ENCODE data around the gene PTPRK.

Gene PTPRK

GRCh38 chr6:128345278-128345677 is 175.1 kb downstream of the PTPRK start (continued):
- TF ChIP-seq, protein P1, sequence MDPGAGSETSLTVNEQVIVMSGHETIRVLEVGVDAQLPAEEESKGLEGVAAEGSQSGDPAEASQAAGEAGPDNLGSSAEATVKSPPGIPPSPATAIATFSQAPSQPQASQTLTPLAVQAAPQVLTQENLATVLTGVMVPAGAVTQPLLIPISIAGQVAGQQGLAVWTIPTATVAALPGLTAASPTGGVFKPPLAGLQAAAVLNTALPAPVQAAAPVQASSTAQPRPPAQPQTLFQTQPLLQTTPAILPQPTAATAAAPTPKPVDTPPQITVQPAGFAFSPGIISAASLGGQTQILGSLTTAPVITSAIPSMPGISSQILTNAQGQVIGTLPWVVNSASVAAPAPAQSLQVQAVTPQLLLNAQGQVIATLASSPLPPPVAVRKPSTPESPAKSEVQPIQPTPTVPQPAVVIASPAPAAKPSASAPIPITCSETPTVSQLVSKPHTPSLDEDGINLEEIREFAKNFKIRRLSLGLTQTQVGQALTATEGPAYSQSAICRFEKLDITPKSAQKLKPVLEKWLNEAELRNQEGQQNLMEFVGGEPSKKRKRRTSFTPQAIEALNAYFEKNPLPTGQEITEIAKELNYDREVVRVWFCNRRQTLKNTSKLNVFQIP (CRISPR knock-in tag; IDR thresholded peaks at IDR 0.05; ENCODE audit: borderline replicate concordance, low read depth), result no peak
- TF ChIP-seq CSDC2 (CRISPR knock-in tag; IDR thresholded peaks at IDR 0.05) (no peak), ZNF8 (CRISPR knock-in tag; IDR thresholded peaks at IDR 0.05) (no peak), SNAI2 (CRISPR knock-in tag; IDR thresholded peaks at IDR 0.05) (no peak), ISL1 (CRISPR knock-in tag; IDR thresholded peaks at IDR 0.05) (no peak), GLIS3 (CRISPR knock-in tag; IDR thresholded peaks at IDR 0.05) (no peak), ZC3H10 (CRISPR knock-in tag; IDR thresholded peaks at IDR 0.05) (no peak), OSR1 (CRISPR knock-in tag; IDR thresholded peaks at IDR 0.05) (no peak)
- TF ChIP-seq, protein P2, sequence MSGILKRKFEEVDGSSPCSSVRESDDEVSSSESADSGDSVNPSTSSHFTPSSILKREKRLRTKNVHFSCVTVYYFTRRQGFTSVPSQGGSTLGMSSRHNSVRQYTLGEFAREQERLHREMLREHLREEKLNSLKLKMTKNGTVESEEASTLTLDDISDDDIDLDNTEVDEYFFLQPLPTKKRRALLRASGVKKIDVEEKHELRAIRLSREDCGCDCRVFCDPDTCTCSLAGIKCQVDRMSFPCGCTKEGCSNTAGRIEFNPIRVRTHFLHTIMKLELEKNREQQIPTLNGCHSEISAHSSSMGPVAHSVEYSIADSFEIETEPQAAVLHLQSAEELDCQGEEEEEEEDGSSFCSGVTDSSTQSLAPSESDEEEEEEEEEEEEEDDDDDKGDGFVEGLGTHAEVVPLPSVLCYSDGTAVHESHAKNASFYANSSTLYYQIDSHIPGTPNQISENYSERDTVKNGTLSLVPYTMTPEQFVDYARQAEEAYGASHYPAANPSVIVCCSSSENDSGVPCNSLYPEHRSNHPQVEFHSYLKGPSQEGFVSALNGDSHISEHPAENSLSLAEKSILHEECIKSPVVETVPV (CRISPR knock-in tag; IDR thresholded peaks at IDR 0.05), result no peak

DNA sequence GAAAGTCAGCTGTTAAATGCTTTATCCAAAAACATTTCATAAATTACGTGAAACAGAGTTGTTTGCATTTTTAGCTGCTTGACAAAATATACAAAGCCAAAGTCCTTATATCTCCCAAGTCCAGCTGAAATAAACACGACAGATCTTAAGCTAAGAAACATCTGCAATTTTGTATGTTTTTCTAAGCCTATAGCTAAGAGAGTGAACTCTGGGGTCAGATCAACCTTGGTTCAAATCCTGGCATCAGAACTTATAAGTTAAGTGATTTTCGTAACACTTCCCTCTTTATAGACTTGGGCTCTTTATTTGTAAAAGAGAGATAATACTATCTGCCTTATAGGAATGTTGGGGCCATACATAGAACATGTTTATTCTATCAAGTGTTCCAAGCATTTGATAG is 176.7 kb downstream of the PTPRK start:
- ATAC-seq, result no peak
- TF ChIP-seq, protein P3, sequence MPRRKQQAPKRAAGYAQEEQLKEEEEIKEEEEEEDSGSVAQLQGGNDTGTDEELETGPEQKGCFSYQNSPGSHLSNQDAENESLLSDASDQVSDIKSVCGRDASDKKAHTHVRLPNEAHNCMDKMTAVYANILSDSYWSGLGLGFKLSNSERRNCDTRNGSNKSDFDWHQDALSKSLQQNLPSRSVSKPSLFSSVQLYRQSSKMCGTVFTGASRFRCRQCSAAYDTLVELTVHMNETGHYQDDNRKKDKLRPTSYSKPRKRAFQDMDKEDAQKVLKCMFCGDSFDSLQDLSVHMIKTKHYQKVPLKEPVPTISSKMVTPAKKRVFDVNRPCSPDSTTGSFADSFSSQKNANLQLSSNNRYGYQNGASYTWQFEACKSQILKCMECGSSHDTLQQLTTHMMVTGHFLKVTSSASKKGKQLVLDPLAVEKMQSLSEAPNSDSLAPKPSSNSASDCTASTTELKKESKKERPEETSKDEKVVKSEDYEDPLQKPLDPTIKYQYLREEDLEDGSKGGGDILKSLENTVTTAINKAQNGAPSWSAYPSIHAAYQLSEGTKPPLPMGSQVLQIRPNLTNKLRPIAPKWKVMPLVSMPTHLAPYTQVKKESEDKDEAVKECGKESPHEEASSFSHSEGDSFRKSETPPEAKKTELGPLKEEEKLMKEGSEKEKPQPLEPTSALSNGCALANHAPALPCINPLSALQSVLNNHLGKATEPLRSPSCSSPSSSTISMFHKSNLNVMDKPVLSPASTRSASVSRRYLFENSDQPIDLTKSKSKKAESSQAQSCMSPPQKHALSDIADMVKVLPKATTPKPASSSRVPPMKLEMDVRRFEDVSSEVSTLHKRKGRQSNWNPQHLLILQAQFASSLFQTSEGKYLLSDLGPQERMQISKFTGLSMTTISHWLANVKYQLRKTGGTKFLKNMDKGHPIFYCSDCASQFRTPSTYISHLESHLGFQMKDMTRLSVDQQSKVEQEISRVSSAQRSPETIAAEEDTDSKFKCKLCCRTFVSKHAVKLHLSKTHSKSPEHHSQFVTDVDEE (CRISPR knock-in tag; IDR thresholded peaks at IDR 0.05), result no peak
- TF ChIP-seq BACH2 (CRISPR knock-in tag; IDR thresholded peaks at IDR 0.05; ENCODE audit: borderline replicate concordance) (no peak), RARB (CRISPR knock-in tag; IDR thresholded peaks at IDR 0.05) (no peak)
- TF ChIP-seq, protein P2 (CRISPR knock-in tag; IDR thresholded peaks at IDR 0.05), result no peak
- TF ChIP-seq, protein P4, sequence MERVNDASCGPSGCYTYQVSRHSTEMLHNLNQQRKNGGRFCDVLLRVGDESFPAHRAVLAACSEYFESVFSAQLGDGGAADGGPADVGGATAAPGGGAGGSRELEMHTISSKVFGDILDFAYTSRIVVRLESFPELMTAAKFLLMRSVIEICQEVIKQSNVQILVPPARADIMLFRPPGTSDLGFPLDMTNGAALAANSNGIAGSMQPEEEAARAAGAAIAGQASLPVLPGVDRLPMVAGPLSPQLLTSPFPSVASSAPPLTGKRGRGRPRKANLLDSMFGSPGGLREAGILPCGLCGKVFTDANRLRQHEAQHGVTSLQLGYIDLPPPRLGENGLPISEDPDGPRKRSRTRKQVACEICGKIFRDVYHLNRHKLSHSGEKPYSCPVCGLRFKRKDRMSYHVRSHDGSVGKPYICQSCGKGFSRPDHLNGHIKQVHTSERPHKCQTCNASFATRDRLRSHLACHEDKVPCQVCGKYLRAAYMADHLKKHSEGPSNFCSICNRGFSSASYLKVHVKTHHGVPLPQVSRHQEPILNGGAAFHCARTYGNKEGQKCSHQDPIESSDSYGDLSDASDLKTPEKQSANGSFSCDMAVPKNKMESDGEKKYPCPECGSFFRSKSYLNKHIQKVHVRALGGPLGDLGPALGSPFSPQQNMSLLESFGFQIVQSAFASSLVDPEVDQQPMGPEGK (CRISPR knock-in tag; IDR thresholded peaks at IDR 0.05; ENCODE audit: borderline replicate concordance), result no peak

DNA sequence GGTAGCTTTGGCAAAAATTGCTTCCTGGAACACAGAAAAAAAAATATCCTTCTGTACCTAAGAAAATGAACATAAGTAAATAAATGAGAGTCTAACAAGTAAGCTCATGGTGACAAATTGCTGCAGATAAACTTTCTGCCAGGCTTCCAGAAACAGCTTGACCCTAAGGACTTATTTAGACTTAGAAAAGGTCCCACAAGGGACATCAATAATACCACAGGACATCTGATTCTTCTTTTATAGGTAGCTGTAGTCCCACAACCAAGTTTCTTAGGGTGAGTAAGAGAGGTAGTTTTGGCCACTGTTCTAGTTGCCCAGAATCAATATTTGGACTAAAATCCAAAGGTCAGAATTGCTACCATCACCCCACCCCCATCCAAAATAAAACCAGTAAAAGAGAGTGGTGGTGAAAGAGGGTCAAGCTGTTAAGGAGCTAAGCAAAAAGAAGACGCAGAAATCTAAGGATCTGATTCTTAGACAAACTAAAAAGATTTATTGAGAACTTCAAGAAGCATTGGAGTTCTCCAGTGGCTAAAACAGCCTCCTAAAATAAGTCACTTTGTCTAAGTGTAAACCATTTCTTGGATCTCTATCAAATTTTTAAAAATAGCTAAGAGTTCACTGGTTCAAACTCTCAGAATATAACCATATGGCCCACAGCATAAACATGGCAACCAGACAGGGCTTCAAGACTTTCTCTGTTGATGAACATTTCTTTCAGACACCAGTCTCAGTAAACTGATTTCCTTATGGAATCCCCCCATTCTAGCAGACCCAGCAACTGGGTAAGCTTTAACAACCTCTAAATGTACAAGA is 180.6 kb downstream of the PTPRK start:
- TF ChIP-seq ZFP30 (CRISPR knock-in tag; IDR thresholded peaks at IDR 0.05) (no peak), BACH2 (CRISPR knock-in tag; IDR thresholded peaks at IDR 0.05; ENCODE audit: borderline replicate concordance) (no peak), TCF4 (CRISPR knock-in tag; IDR thresholded peaks at IDR 0.05; ENCODE audit: borderline replicate concordance) (no peak), ZNF70 (CRISPR knock-in tag; IDR thresholded peaks at IDR 0.05) (no peak), ZC3H10 (CRISPR knock-in tag; IDR thresholded peaks at IDR 0.05) (no peak), TOX (CRISPR knock-in tag; IDR thresholded peaks at IDR 0.05; ENCODE audit: borderline replicate concordance) (no peak), SNAI2 (CRISPR knock-in tag; IDR thresholded peaks at IDR 0.05) (no peak)
- TF ChIP-seq, protein P1 (CRISPR knock-in tag; IDR thresholded peaks at IDR 0.05; ENCODE audit: borderline replicate concordance, low read depth), result no peak
- ATAC-seq, result no peak; the same call in 2 of the 3 replicates

Data from SK-N-SH treated with all-trans-retinoic acid at 6 μM for 48 hours (cell line).